HG03039 (cell line): ENCODE results near the gene SUGCT.

Source experiments
- ATAC-seq: cut with Tn5 transposase; IDR thresholded peaks from one replicate; pipeline ENCODE4 v1.9.1; 2021; ENCODE audit warnings: mild to moderate bottlenecking, moderate library complexity; ENCODE audit not compliant: unreplicated experiment

The SUGCT gene

GRCh38 chr7:40549372-40550039, 414.7 kb downstream of the SUGCT start:
- ATAC-seq, result no peak

GRCh38 chr7:40551685-40552576, 417.1 kb downstream of the SUGCT start:
- peak; percentile 68 for ATAC-seq

DNA sequence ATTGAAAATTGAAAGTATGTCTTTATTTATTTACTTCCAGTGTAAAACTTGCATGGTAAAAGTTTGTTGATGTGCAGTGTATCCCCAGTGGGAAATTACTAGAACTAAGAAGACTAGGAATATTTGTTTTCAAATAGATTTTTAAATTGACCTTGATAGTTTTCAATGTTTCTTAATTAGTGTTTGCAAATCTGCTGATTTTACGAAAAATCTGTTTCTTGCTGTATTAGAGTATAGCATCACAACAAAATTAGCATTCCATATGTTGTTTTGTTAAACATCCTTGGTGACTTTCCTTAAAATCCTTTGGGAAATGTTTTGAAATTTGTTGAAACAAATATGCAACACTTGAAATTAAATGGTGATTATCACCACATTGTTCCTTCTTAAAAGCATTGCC, 425.9 kb downstream of the SUGCT start:
- no peak for ATAC-seq

GRCh38 chr7:40566879-40567278, 432.1 kb downstream of the SUGCT start:
- no peak for ATAC-seq

DNA sequence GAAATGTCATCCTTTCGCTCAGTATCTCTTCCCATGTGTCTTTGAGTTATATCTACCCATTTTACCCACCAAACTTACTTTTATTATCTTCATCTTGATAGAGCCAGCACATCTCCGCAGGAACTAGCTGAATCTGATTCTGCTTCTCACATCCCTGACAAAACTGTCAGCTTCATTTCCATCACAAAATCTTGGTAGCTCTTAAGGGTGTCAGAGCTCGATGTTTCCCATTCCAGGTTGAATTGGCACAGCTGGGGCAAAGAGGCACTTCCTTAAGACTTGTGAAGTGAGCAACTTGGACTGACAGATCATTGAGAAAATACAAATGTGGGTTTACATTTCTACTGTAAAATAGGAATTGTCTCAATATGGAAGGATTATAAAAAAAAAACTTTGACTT, 434.5 kb downstream of the SUGCT start:
- ATAC-seq, result no peak

GRCh38 chr7:40570223-40570622, 435.4 kb downstream of the SUGCT start:
- ATAC-seq, result no peak

- no peak for ATAC-seq
Measured at GRCh38 chr7:40571796-40572195, 437.0 kb downstream of the SUGCT start.

DNA sequence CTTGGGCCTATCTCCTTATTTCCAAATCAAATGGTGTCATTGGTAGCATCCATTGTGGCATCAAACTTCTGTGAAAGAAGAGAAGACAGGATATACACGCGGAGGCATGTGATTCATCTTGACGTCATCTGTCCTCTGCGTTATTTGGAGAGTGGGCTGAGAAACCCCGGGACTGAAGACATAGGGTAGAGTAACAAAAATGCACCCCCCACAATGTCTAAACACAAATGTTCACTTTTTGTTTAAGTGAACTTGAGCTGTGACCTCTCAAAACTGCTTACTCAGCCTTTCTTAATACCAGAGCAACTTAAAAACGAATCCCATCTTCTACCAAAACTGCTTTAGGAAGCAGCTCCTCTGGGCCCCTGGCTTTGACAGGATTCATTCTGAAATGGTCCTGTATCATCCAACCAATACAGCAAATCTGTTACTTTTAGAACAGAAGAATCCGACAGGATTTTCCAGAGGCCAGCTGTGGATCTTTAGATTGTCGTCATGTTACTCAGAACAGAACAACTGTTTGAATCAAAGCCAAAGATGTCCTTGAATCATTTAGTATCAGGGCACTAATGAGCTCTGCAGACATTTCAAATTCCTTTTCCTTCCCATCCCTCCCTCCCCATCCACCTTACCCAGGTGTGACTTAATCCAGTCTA, 438.1 kb downstream of the SUGCT start:
- no peak for ATAC-seq

- no peak for ATAC-seq
Measured at GRCh38 chr7:40579401-40579800, 444.6 kb downstream of the SUGCT start.

DNA sequence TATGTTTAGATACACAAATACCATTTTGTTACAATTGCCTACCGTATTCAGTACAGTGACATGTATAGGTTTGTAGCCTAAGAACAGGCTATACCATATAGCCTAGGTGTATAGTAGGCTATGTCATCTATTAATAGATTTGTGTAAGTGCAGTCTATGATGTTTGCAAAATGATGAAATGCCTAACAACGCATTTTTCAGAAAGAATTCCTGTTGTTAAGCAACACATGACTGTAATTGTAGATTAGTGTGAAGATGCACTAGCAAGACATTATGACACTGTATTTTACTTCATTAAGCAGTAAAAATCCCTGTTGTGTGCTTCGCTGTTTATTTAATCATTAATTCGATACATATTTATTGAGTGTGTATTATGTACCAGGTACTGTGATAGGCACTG, 446.0 kb downstream of the SUGCT start:
- no peak for ATAC-seq

DNA sequence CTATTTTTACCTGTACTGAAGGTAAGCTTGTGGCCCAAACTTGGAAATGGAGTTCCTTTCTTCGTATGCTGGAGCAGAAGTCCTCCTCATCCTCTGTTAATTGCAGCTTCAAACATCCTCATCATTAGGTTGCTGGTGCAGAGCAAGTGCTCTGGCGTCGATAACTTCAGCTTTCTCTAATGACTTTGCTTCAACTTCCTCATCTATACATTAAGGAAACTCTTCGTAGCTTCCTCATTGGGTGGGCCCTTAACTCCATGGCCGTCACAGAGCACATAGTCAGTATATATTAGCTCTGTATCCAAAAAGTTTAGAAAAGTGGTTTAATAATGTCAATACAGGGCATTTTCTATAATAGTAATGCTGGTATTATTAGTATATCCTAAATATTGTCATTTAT, 447.7 kb downstream of the SUGCT start:
- no peak for ATAC-seq

- no peak for ATAC-seq
Measured at GRCh38 chr7:40583667-40584444, 449.1 kb downstream of the SUGCT start.

GRCh38 chr7:40584667-40585433, 450.0 kb downstream of the SUGCT start:
- ATAC-seq, result no peak

DNA sequence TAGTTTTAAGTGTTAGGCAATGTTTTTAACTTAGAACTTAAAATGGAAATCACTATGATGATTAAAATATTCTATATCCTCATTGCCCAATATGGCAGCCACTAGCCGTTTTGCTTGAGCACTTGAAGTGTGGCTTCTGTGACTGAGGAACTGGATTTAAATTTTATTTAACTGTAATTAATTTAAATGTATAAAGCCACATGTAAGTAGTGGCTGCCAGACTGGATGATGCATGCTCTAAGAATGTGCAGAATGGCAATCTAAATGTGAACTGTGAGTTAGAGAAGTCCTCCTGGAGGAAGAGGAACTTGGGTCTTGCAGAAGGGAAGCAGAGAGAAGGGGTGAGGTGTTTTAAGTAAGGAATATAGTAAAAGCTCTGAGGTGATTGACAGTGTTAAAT, 451.4 kb downstream of the SUGCT start:
- ATAC-seq, result no peak

- no peak for ATAC-seq
Measured at GRCh38 chr7:40587419-40587818, 452.6 kb downstream of the SUGCT start.

DNA sequence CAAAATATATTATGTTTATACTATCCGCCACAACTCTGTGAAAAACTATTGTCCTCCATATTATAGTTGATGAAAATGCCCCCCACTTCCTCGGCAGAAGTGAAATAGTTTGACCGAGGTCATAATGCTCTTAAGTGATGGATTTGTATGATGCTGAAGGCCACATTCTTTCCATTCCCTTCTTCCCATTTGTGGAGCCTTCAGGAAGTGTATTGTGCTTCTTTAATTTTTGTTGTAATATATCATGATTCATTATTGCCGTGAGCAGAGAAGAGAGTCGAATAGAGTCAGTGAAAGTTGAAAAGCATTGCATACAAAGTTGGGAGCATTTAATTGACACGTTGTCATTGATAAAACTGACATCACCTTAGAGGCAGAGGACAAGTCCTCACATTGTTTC, 460.3 kb downstream of the SUGCT start:
- no peak for ATAC-seq

GRCh38 chr7:40595832-40596231, 461.0 kb downstream of the SUGCT start:
- ATAC-seq, result no peak

DNA sequence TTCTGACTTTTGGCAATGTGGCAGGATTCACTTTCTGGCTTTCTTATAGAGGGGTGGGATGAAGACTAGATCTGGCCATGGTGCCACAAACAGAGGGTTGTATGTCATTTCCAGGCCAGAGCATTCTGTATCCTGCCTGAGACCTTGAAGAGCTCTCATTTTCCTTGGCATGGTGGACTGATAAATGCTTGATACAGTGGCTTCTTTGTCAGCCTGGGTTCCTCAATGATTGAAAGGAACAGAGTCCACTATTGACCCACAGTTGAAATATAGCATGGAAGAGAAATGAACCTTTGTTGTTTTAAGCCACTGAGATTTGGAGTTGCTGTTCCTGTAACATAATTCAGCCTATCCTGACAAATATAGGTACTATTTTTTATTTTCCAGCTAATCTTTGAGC, 462.7 kb downstream of the SUGCT start:
- no peak for ATAC-seq

DNA sequence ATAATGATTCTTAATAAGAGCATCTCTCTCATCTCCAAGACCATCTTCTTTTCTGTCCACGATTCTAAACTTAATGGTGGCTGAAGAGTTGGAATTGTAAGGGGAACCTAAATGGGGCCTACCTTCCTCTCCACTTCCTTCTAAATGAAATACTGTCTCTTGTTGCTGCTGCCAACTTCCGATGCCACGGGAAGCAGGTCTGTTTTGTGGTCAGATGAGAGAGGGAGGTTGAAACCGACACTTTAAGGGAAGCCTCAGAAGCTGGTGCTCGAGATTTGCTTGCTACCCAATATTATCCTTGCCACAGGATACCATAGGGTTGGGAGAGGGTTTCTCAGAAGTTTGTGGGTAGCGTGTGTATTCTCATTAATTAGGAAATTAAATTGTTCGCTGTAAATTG, 464.1 kb downstream of the SUGCT start:
- no peak for ATAC-seq

- ATAC-seq, result no peak
Measured at GRCh38 chr7:40599836-40600235, 465.0 kb downstream of the SUGCT start.
